Mucosa of descending colon (tissue), 3 donors: ENCODE results near the gene SPATA3. TPM values are rescaled to one million over a fixed set of nuclear protein-coding genes. Genes with fewer than 3 reads are reported as not detected.

ENCODE experiments used
- total RNA-seq, 3 donors: library from RNA; stranded (reverse); fragmentation: NEBNext Ultra II Directional in 2 of 3; extraction: Animal tissue kit (Norgen Biotek cat#: 25700) in 2 of 3; gene quantifications; one replicate each; pipeline versions ENCODE4 v1.2.1 to v1.2.4, GENCODE V29; 2021 to 2023
- donor health status: DM: no; HTN: no; CAD: no; lungs with moderate emphysema.
- donor health status: DM: no; HTN: no; CAD: no.
- donor health status: DM: no; HTN: yes; CAD: no.

SPATA3 gene
- total RNA-seq, 3 donors from 2014 or later: not detected

Other genes with a start within 250 kb of the SPATA3 start
- gene ITM2C, start 131.2 kb upstream of the SPATA3 start, total RNA-seq: 1,000 to 10,000 TPM; 1,048 to 2,192 (median 2,113) TPM
- 1 to 10 TPM in 2 of 3 donors, under 1 TPM in 1; 0.99 to 1.1 (median 1.1) TPM for gene GPR55, start 70.9 kb upstream of the SPATA3 start, total RNA-seq
- gene C2orf72, start 41.4 kb downstream of the SPATA3 start, total RNA-seq: 10 to 100 TPM; 13.7 to 67.6 (median 32.6) TPM
- 10 to 100 TPM; 68.1 to 90.4 (median 76.6) TPM for gene PSMD1, start 60.7 kb downstream of the SPATA3 start, total RNA-seq
- 1 to 10 TPM in 1 of 3 donors, under 1 TPM in 2; 0.17 to 4.1 (median 0.22) TPM for gene HTR2B, start 128.9 kb downstream of the SPATA3 start, total RNA-seq
- gene ARMC9, start 202.5 kb downstream of the SPATA3 start, total RNA-seq: 10 to 100 TPM; 10.9 to 32.2 (median 11.9) TPM